ENCODE measurements around the gene CHST8.

Gene CHST8

DNA sequence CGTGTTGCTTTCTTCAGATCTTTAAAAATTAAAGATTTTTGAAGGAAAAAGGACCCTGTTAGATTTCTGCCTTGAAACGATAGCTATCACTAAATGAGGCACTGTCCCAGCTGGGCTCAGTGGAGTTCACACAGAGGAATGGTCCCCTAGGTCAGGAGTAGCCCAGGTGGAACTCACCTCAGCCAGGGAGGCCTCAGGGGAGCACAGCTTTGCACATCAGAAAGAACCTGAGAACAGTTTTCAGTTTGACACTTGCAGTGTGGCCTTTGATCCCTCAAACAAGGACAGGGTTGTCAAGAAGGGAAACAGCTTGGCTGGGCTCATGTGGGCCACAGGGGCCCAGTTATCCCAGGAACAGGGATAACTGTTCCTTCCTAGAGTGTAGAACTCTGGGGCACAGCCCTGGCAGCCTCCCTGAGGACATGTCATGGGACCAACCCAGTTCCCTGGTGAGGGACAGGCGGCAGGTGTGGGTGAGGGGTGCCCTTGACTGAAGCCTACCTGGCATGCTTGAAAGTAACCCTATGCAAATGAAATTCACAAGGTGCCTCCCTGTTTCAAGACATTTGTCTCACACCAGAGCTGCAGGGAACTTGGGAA is 59.4 kb downstream of the CHST8 start:
- TF ChIP-seq, protein P1, sequence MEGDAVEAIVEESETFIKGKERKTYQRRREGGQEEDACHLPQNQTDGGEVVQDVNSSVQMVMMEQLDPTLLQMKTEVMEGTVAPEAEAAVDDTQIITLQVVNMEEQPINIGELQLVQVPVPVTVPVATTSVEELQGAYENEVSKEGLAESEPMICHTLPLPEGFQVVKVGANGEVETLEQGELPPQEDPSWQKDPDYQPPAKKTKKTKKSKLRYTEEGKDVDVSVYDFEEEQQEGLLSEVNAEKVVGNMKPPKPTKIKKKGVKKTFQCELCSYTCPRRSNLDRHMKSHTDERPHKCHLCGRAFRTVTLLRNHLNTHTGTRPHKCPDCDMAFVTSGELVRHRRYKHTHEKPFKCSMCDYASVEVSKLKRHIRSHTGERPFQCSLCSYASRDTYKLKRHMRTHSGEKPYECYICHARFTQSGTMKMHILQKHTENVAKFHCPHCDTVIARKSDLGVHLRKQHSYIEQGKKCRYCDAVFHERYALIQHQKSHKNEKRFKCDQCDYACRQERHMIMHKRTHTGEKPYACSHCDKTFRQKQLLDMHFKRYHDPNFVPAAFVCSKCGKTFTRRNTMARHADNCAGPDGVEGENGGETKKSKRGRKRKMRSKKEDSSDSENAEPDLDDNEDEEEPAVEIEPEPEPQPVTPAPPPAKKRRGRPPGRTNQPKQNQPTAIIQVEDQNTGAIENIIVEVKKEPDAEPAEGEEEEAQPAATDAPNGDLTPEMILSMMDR (IDR thresholded peaks at IDR 0.05; ENCODE audit: borderline replicate concordance, insufficient read depth, low read depth, low read length), result no peak

DNA sequence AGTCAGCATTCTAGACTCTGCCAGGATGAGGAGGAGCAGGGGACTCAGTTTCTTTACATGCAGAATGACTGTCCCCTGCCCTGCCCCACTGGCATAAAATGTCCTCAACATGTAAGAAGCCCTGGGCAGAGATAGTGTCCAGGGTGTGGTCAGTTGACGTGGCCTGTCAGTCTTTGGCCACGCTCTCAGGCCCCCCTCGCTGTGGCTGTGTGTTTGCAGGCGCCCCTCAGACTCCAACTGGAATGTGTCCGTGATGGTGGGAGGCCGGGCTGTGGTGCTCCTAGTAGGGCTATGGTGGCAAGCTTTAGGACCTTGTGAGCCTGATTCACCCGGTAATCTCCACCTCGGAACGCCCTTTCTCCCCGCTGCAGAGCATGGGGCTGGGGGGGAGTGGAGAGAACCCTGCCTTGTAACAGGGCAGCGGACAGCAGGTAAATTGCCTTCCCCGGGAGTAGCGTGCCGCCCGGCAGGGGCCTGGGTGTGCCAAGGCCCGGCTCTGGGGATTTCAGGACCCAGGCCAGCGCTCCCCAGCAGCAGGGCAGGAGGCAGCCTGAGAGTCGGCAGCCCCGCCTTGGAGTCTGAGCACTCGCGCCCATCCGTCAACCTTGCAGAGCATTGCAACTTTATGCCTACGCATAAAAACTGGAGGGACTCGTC is 62.3 kb downstream of the CHST8 start:
- TF ChIP-seq, protein P1 (IDR thresholded peaks at IDR 0.05; ENCODE audit: borderline replicate concordance, insufficient read depth, low read depth, low read length), result no peak
- no peak overlapping the region for H3K4me3 ChIP-seq (ENCODE audit: low read depth, low read length)

More for the DNA sequence above, 59.4 kb downstream of the CHST8 start:
- H3K4me3 ChIP-seq (ENCODE audit: low read depth, low read length), result no peak overlapping the region

DNA sequence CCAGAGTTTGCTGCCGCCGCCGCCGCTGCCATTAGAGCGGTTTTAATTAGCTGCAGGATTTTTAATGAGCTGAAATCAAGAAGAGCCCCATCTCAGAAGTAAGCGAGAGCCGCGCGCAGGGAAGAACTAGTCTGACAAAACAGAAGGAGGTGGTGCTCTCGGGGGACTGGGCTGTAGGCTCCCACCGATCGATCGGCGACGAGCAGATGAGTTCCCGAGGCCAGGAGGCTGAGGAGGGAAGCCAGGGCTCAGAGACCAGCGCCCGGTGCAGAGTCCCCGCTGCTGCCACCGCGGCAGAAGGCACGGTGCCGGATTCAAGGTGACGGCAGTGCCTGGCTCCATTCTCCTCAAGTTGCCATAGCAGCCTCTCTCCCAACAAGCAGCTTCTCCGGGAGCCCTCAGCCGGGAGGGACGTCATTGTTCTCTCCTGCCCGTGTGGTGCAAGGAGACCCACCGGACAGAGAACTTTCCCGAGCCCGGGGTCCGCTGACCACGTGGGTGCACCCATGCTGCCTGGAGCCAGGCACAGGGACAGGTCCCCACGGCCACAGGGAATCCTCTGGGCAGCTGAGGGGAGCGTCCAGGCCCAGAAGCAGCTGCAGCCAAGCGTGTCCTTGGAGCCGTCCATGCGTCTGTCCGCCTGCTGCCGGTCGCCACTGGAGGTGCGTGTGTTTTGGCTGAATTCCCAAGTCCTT is 62.9 kb downstream of the CHST8 start:
- TF ChIP-seq, protein P1 (IDR thresholded peaks at IDR 0.05; ENCODE audit: borderline replicate concordance, insufficient read depth, low read depth, low read length), result no peak
- H3K4me3 ChIP-seq (ENCODE audit: low read depth, low read length), result no peak overlapping the region

DNA sequence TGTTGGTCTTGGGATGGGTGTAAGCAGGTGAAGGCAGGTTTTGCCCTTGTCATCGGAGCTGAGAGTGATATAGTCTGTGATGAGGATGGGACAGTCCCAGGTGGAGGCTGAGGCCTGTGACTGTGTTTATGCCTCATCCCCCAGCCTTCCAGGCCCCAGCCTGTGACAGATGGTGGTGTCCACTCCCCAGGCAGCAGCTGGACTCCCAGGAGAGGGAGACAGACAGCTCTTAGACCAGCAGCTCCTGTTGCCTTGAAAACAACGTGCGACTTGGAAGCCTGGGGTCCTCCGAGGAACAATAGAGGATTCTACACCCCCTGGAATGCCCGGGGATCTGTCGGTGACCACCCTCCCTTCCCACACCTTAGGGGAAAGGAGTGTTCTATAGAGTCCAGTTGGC is 63.8 kb downstream of the CHST8 start:
- TF ChIP-seq, protein P1 (IDR thresholded peaks at IDR 0.05; ENCODE audit: borderline replicate concordance, insufficient read depth, low read depth, low read length), result no peak
- H3K4me3 ChIP-seq (ENCODE audit: low read depth, low read length), result no peak overlapping the region

DNA sequence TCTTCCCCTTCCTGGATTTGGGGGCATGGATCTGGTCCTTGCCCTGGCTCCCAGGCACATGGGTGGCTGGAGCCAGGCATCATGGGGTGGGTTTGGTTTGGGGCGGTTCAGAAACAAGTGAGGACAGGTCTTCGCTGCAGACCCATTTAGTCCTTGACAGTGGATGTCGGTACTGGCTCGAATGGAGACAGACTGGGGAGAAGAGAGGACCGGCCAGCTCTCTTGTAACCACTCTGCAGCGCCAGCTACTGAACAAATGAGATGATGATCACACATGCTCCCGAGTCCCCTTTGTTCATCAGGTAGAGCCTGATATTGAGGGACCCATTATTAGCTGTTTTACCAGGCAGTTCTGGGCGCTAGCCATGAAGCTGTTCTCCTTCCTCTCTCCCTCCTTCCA is 64.5 kb downstream of the CHST8 start:
- TF ChIP-seq, protein P1 (IDR thresholded peaks at IDR 0.05; ENCODE audit: borderline replicate concordance, insufficient read depth, low read depth, low read length), result no peak
- H3K4me3 ChIP-seq (ENCODE audit: low read depth, low read length), result no peak overlapping the region

DNA sequence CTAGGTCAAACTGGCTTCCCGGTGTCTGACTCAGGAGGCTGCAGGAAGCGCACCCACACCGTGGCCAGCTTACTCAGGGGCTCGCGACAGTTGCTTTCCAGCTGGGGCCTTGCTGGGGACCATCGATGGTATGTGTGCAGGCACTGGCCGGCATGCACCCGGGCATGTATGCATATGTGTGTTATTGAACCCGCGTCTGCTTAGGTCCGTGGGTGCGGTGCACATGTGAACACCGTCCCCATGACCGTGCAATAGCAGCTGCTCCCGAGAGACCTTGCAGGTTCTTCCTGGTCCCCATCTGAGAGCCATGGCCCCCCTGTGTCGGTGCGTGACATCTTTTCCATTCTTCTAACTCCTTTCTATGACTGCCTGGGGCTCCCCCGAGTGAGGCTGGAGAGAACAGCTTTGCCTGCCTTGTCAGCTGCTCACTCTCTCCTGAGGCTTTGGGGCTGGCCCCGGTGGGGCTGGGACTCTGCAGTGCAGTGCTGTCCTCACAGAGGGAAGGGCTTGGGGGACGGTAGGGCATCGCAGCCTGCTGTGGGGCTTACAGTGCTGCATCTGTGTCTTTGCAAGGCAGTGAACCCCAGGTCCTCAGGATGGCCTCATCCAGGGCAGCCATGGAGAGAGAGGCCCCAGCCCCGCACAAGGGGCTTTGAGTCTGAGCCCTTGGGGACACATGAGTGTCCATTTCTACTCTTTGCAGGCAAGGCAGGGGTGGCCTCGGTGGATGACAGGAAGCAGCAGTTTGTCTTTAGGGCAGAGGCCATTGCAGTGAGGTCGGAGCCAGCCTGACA is 65.1 kb downstream of the CHST8 start:
- TF ChIP-seq, protein P1 (IDR thresholded peaks at IDR 0.05; ENCODE audit: borderline replicate concordance, insufficient read depth, low read depth, low read length), result no peak
- no peak overlapping the region for H3K4me3 ChIP-seq (ENCODE audit: low read depth, low read length)

Measured in GM12875 (cell line).